IMR-90 (cell line): ENCODE results near the gene HSF2BP. TPM values are rescaled to one million over a fixed set of nuclear protein-coding genes. Genes with fewer than 3 reads are reported as not detected.

Experiments used
- ATAC-seq: fragments of 200-7000 bp; cut with Tn5 transposase; 2 replicates; pipeline ENCODE4 v1.9.1; 2020; ENCODE audit warnings: low read depth, mild to moderate bottlenecking, moderate library complexity
- BruUV-seq: library from RNA; stranded (reverse); fragments of 400-500 nt; replicated peaks from 2 replicates; lab custom pipeline; 2021; lab: Mats Ljungman, UMichigan
- CTCF ChIA-PET: fragments of 300-600 bp; formaldehyde crosslinking; extraction: SDS; loops from one replicate; lab custom pipeline; 2021; ENCODE audit warnings: antibody characterized with exemption; lab: Yijun Ruan, JAX
- POLR2A ChIA-PET: fragments of 300-600 bp; sonication (Branson Sonifier 250); formaldehyde crosslinking; loops from one replicate; lab custom pipeline; 2022; ENCODE audit warnings: antibody characterized with exemption; ENCODE audit not compliant: unreplicated experiment; lab: Charles Lee
- DNase-seq: peaks from one replicate; pipeline ENCODE4 v3.0.0; 2013
- H2AFZ ChIP-seq: replicated peaks from 2 replicates; pipeline ENCODE3; 2013; ENCODE audit warnings: low read length, mild to moderate bottlenecking; ENCODE audit not compliant: poor library complexity
- H2AK5ac ChIP-seq: 2 replicates; pipeline ENCODE4 v1.6.1; 2013; ENCODE audit warnings: low read depth, low read length, inconsistent platforms
- H2AK9ac ChIP-seq: replicated peaks from 2 replicates; pipeline ENCODE3; 2013; ENCODE audit warnings: mild to moderate bottlenecking, low read depth, low read length, moderate library complexity; ENCODE audit not compliant: poor library complexity
- H2BK120ac ChIP-seq: 2 replicates; pipeline ENCODE4 v1.6.1; 2013; ENCODE audit warnings: low read depth, low read length, inconsistent platforms
- H2BK15ac ChIP-seq: 3 replicates; pipeline ENCODE4 v1.6.1; 2013; ENCODE audit warnings: low read depth, low read length, inconsistent platforms
- H2BK20ac ChIP-seq: 2 replicates; pipeline ENCODE4 v1.6.1; 2013; ENCODE audit warnings: low read depth, mild to moderate bottlenecking, inconsistent platforms, low read length, moderate library complexity
- H2BK5ac ChIP-seq: 2 replicates; pipeline ENCODE4 v1.6.1; 2013; ENCODE audit warnings: mild to moderate bottlenecking, low read depth, low read length, inconsistent platforms; ENCODE audit not compliant: poor library complexity, severe bottlenecking
- H3K14ac ChIP-seq: replicated peaks from 2 replicates; pipeline ENCODE4 v1.6.1; 2013; ENCODE audit warnings: low read depth, low read length, inconsistent platforms
- H3K18ac ChIP-seq: 2 replicates; pipeline ENCODE4 v1.6.1; 2013; ENCODE audit warnings: low read depth, low read length, control low read depth
- H3K23ac ChIP-seq: 2 replicates; pipeline ENCODE4 v1.6.1; 2013; ENCODE audit warnings: low read depth, low read length, inconsistent platforms
- H3K27ac ChIP-seq: 2 replicates; pipeline ENCODE4 v1.5.1; 2013; ENCODE audit warnings: mild to moderate bottlenecking, control low read depth, low read length; ENCODE audit not compliant: insufficient read depth
- H3K27me3 ChIP-seq: 2 replicates; pipeline ENCODE4 v1.6.1; 2013; ENCODE audit warnings: low read length; ENCODE audit not compliant: control insufficient read depth, insufficient read depth
- H3K36me3 ChIP-seq: 2 replicates; pipeline ENCODE4 v1.6.1; 2013; ENCODE audit warnings: low read length, mixed read lengths; ENCODE audit not compliant: control insufficient read depth, insufficient read depth
- H3K4ac ChIP-seq: 2 replicates; pipeline ENCODE4 v1.6.1; 2013; ENCODE audit warnings: low read depth, low read length, inconsistent platforms
- H3K4me1 ChIP-seq: 2 replicates; pipeline ENCODE4 v1.6.1; 2013; ENCODE audit warnings: low read length, mixed read lengths; ENCODE audit not compliant: control insufficient read depth, insufficient read depth
- H3K4me2 ChIP-seq: 2 replicates; pipeline ENCODE4 v1.6.1; 2013; ENCODE audit warnings: low read depth, mild to moderate bottlenecking, control low read depth, low read length, moderate library complexity
- H3K4me3 ChIP-seq: 2 replicates; pipeline ENCODE4 v1.5.1; 2013; ENCODE audit warnings: low read depth, mild to moderate bottlenecking, control low read depth, low read length, moderate library complexity; ENCODE audit not compliant: insufficient read depth
- H3K56ac ChIP-seq: 2 replicates; pipeline ENCODE4 v1.6.1; 2013; ENCODE audit warnings: low read length, inconsistent platforms; ENCODE audit not compliant: insufficient read depth; ENCODE audit errors: extremely low read depth
- H3K79me1 ChIP-seq, 2 experiments: 2 replicates each; pipeline ENCODE4 v1.6.1; 2013; ENCODE audit warnings: low read length in 2 of 2, inconsistent platforms in 1 of 2, low read depth in 1 of 2
- H3K9ac ChIP-seq: 2 replicates; pipeline ENCODE4 v1.6.1; 2013; ENCODE audit warnings: low read depth, low read length, control low read depth
- H3K9me1 ChIP-seq: 2 replicates; pipeline ENCODE4 v1.6.1; 2013; ENCODE audit warnings: low read length, inconsistent platforms; ENCODE audit not compliant: insufficient read depth
- H3K9me3 ChIP-seq: 2 replicates; pipeline ENCODE4 v1.6.1; 2013; ENCODE audit warnings: low read length; ENCODE audit not compliant: control insufficient read depth, insufficient read depth
- H4K20me1 ChIP-seq: 2 replicates; pipeline ENCODE4 v1.6.1; 2013; ENCODE audit warnings: low read length, inconsistent platforms; ENCODE audit not compliant: insufficient read depth
- H4K5ac ChIP-seq: 2 replicates; pipeline ENCODE4 v1.6.1; 2013; ENCODE audit warnings: mild to moderate bottlenecking, low read depth, low read length, control low read depth
- H4K8ac ChIP-seq, 2 experiments: 2 replicates each; pipeline ENCODE4 v1.6.1; 2013; ENCODE audit warnings: low read depth in 2 of 2, low read length in 2 of 2, control low read depth in 1 of 2, inconsistent platforms in 1 of 2
- H4K91ac ChIP-seq: 2 replicates; pipeline ENCODE4 v1.6.1; 2013; ENCODE audit warnings: low read depth, low read length, inconsistent platforms; ENCODE audit not compliant: insufficient read depth
- BHLHE40 ChIP-seq: fragments of 150-350 bp; IDR thresholded peaks from 2 replicates; pipeline ENCODE4 v1.6.1; 2016; ENCODE audit warnings: mild to moderate bottlenecking, low read depth, low read length
- CEBPB ChIP-seq: IDR thresholded peaks from 2 replicates; pipeline ENCODE4 v1.6.1; 2012; ENCODE audit warnings: low read depth, low read length, improper control_type of control experiment
- CHD1 ChIP-seq: IDR thresholded peaks from 2 replicates; pipeline ENCODE4 v1.6.1; 2012; ENCODE audit warnings: low read depth, low read length, improper control_type of control experiment
- CTCF ChIP-seq: conservative IDR thresholded peaks from 2 replicates; pipeline ENCODE4 v1.5.1; 2012; ENCODE audit warnings: mild to moderate bottlenecking, low read depth, low read length, improper control_type of control experiment
- ELK1 ChIP-seq: fragments of 150-350 bp; IDR thresholded peaks from 2 replicates; pipeline ENCODE4 v1.6.1; 2016; ENCODE audit warnings: low read depth, mild to moderate bottlenecking, low read length, moderate library complexity, borderline replicate concordance
- FOS ChIP-seq: fragments of 150-350 bp; IDR thresholded peaks from 2 replicates; pipeline ENCODE4 v1.6.1; 2016; ENCODE audit warnings: low read depth, low read length
- MAFK ChIP-seq: IDR thresholded peaks from 2 replicates; pipeline ENCODE4 v1.6.1; 2012; ENCODE audit warnings: low read depth, low read length, improper control_type of control experiment
- MAZ ChIP-seq: IDR thresholded peaks from 2 replicates; pipeline ENCODE4 v1.6.1; 2012; ENCODE audit warnings: low read depth, mild to moderate bottlenecking, low read length, improper control_type of control experiment, moderate library complexity, borderline replicate concordance
- MXI1 ChIP-seq: IDR thresholded peaks from 2 replicates; pipeline ENCODE4 v1.6.1; 2012; ENCODE audit warnings: low read depth, mild to moderate bottlenecking, low read length, moderate library complexity, borderline replicate concordance
- NFE2L2 ChIP-seq: fragments of 150-350 bp; IDR thresholded peaks from 2 replicates; pipeline ENCODE4 v1.6.1; 2016; ENCODE audit warnings: low read depth, mild to moderate bottlenecking, low read length
- POLR2A ChIP-seq: IDR thresholded peaks from 2 replicates; pipeline ENCODE4 v1.6.1; 2012; ENCODE audit warnings: mild to moderate bottlenecking, low read depth, low read length
- RAD21 ChIP-seq: IDR thresholded peaks from 2 replicates; pipeline ENCODE4 v1.6.1; 2012; ENCODE audit warnings: low read length, improper control_type of control experiment
- RCOR1 ChIP-seq: IDR thresholded peaks from 2 replicates; pipeline ENCODE4 v1.6.1; 2012; ENCODE audit warnings: mild to moderate bottlenecking, low read length, improper control_type of control experiment; ENCODE audit not compliant: insufficient replicate concordance
- RFX5 ChIP-seq: IDR thresholded peaks from 2 replicates; pipeline ENCODE4 v1.8.0; 2012; ENCODE audit warnings: low read depth, mild to moderate bottlenecking, low read length, moderate library complexity
- SMC3 ChIP-seq: fragments of 150-350 bp; IDR thresholded peaks from 2 replicates; pipeline ENCODE4 v1.6.1; 2016; ENCODE audit warnings: low read depth, mild to moderate bottlenecking, antibody characterized with exemption, low read length, moderate library complexity
- USF2 ChIP-seq: fragments of 150-350 bp; IDR thresholded peaks from 2 replicates; pipeline ENCODE4 v1.6.1; 2017; ENCODE audit warnings: mild to moderate bottlenecking, antibody characterized with exemption, low read length, low read depth
- whole genome bisulfite sequencing, 2 experiments: methylation state at CpG; one replicate each; pipeline versions ENCODE4 v1.1.5 to v1.1.7; 2013; ENCODE audit warnings: missing lambda C conversion rate in 2 of 2; ENCODE audit not compliant: insufficient read length in 1 of 2; ENCODE audit errors: extremely low coverage in 2 of 2; 5-methylcytosine and 5-hydroxymethylcytosine counted together
- dilution Hi-C: fragments of 300-500 bp; cut with HindIII; formaldehyde crosslinking; loops from one replicate; pipeline ENCODE4 v1.14.3; 2018; ENCODE audit warnings: low sequenced_read_pairs; ENCODE audit not compliant: unreplicated experiment
- in situ Hi-C: fragments of 300-500 bp; cut with MboI; formaldehyde crosslinking; loops from 3 replicates; pipeline ENCODE4 v1.14.3; 2019; ENCODE audit warnings: low sequenced_read_pairs, inconsistent platforms, mixed read lengths
- intact Hi-C: fragments of 100-400 bp; cut with micrococcal nuclease; formaldehyde crosslinking; loops from 2 replicates; pipeline ENCODE4 v1.10.0; 2022
- polyA plus RNA-seq, 3 experiments: library from polyadenylated mRNA; depleted of rRNA; stranded (reverse); fragments of >200 nt; gene quantifications; 2 replicates each; pipeline ENCODE4 v1.2.3, GENCODE V29; 2012; ENCODE audit warnings: low replicate concordance in 1 of 3
- total RNA-seq: library from RNA; depleted of rRNA; stranded (reverse); fragments of >200 nt; gene quantifications from 2 replicates; pipeline ENCODE4 v1.2.3, GENCODE V29; 2012

HSF2BP gene
- total and polyA plus RNA-seq, 2 of the 4 experiments (the other 2 are of a cell fraction): 0.87 to 0.90 TPM

GRCh38 chr21:43618940-43619339, 40.3 kb downstream of the HSF2BP start:
- Histone ChIP-seq H3K4ac (no peak overlapping the region), H3K18ac (no peak overlapping the region), H2AK9ac (no peak overlapping the region), H4K5ac (no peak overlapping the region), H3K4me1 (peaks cover 4% of the 10 kb centered on the region), H3K56ac (no peak overlapping the region), H3K79me1 (no peaks in the 10 kb centered on the region), H3K27ac (no peak overlapping the region), H3K4me2 (no peak overlapping the region), H2AFZ (no peak overlapping the region), H4K91ac (no peak overlapping the region), H3K9me3 (peaks cover 9% of the 10 kb centered on the region), H3K27me3 (no peaks in the 10 kb centered on the region; the same call in 1 of the 2 replicates), H3K9ac (no peak overlapping the region), H3K4me3 (no peak overlapping the region), H3K23ac (no peak overlapping the region), H2BK5ac (no peak overlapping the region), H3K14ac (no peak overlapping the region), H2BK15ac (no peak overlapping the region), H2BK20ac (no peak overlapping the region), H4K20me1 (no peaks in the 10 kb centered on the region), H3K9me1 (no peaks in the 10 kb centered on the region), H4K8ac (no peak overlapping the region), H2AK5ac (no peak overlapping the region), H2BK120ac (no peak overlapping the region), H3K36me3 (no peaks in the 10 kb centered on the region)
- in situ Hi-C loops (no loop called here), dilution Hi-C loops (no loop called here), intact Hi-C loops (no loop called here)
- no peak for TF ChIP-seq RCOR1
- TF ChIP-seq CHD1: no peak
- no peak for TF ChIP-seq USF2
- TF ChIP-seq RAD21: no peak
- no peak for TF ChIP-seq SMC3
- TF ChIP-seq MAFK: no peak
- no peak for TF ChIP-seq CEBPB
- no peak for TF ChIP-seq BHLHE40
- TF ChIP-seq MAZ: no peak
- no peak for TF ChIP-seq NFE2L2
- no peak for TF ChIP-seq ELK1
- no peak for TF ChIP-seq POLR2A
- no peak for TF ChIP-seq CTCF
- TF ChIP-seq RFX5: no peak
- TF ChIP-seq FOS: no peak
- no peak for TF ChIP-seq MXI1
- CTCF ChIA-PET: no interaction called here
- POLR2A ChIA-PET: no interaction called here
- no peak for ATAC-seq
- DNase-seq: no peak
- no CpG with 5 or more reads among the region's 4 CpGs for WGBS, 2 experiments
- no TSS peak for BruUV-seq
